ENCODE measurements around the gene MED20.

Gene MED20

DNA sequence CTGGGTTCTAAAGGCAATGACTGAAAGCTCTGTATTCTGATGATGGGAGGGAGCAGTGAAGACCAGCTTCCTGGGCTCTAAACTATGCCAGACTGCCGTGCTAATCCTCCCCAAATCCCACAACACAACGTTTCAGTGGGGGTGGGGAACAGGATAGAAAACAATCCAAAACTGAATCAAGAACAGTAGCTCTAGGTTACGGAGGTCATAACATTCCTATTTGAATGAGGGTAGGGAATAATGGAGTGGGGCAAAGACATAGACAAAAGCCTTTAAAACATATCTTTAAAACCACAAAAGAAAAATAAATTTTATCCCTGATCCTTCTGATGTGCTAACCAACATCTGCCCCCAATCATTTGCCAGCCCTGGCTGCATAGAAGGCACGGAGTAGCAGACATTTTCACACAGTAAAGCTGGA is 33.6 kb downstream of the MED20 start:
- no peaks in the 10 kb centered on the region for H3K27me3 ChIP-seq (replicated peaks; ENCODE audit: control insufficient read depth, insufficient read depth, low read length, poor library complexity, severe bottlenecking)
- H3K9me3 ChIP-seq (ENCODE audit: control insufficient read depth, low read length), result no peaks in the 10 kb centered on the region
- no peak overlapping the region for H3K27ac ChIP-seq (ENCODE audit: insufficient read depth, low read length, poor library complexity, severe bottlenecking)
- H3K4me3 ChIP-seq (ENCODE audit: insufficient read depth, low read depth, low read length, poor library complexity, severe bottlenecking), result no peak overlapping the region
- no peaks in the 10 kb centered on the region for H3K36me3 ChIP-seq (ENCODE audit: control insufficient read depth, insufficient read depth, low read length)
- DNase-seq, result no peak
- no peaks in the 10 kb centered on the region for H3K4me1 ChIP-seq (ENCODE audit: control insufficient read depth, insufficient read depth, low read length, poor library complexity, severe bottlenecking)

DNA sequence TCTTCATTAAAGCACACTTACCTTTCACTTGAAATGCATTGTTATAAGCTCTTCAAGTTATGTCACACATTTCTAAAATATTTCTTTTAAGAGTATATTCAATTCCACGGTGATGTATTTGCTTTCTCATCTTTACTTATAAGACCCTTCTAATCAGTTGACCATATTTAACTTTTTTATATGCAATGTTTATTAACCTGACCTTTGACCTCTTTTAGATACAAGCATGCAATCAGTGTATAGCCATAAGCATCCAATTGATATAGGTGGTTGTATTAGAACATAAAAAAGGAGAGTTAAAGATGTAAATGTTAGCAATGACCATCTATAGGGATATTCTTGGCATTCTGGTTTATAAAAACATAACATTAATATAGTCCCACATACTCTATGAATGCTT is 35.0 kb downstream of the MED20 start:
- H3K27ac ChIP-seq (ENCODE audit: insufficient read depth, low read length, poor library complexity, severe bottlenecking), result no peak overlapping the region
- no peaks in the 10 kb centered on the region for H3K36me3 ChIP-seq (ENCODE audit: control insufficient read depth, insufficient read depth, low read length)
- H3K4me3 ChIP-seq (ENCODE audit: insufficient read depth, low read depth, low read length, poor library complexity, severe bottlenecking), result no peak overlapping the region
- no peaks in the 10 kb centered on the region for H3K4me1 ChIP-seq (ENCODE audit: control insufficient read depth, insufficient read depth, low read length, poor library complexity, severe bottlenecking)
- no peaks in the 10 kb centered on the region for H3K27me3 ChIP-seq (replicated peaks; ENCODE audit: control insufficient read depth, insufficient read depth, low read length, poor library complexity, severe bottlenecking)
- H3K9me3 ChIP-seq (ENCODE audit: control insufficient read depth, low read length), result no peaks in the 10 kb centered on the region
- no peak for DNase-seq

DNA sequence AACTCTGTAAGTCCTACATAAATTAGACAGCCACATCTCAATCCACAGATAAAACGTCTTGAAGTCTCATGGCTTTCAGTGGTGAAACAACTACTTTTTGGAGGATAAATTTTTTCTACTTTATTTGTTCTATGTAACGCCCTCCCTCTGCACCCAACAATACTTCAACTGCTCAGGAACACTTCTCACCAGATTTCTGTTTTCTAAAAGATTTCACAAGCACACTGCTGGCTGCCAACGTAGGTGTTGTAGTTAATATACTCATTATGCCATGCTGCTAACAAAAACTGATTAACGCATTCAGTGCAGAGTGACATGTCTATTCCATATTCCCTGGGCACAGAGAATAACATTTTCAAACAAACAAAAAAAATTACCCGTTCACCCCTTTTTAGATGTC is 36.0 kb downstream of the MED20 start:
- Histone ChIP-seq H3K9me3 (ENCODE audit: control insufficient read depth, low read length) (no peaks in the 10 kb centered on the region), H3K27ac (ENCODE audit: insufficient read depth, low read length, poor library complexity, severe bottlenecking) (no peak overlapping the region), H3K4me3 (ENCODE audit: insufficient read depth, low read depth, low read length, poor library complexity, severe bottlenecking) (no peak overlapping the region), H3K36me3 (ENCODE audit: control insufficient read depth, insufficient read depth, low read length) (no peaks in the 10 kb centered on the region), H3K4me1 (ENCODE audit: control insufficient read depth, insufficient read depth, low read length, poor library complexity, severe bottlenecking) (no peaks in the 10 kb centered on the region), H3K27me3 (replicated peaks; ENCODE audit: control insufficient read depth, insufficient read depth, low read length, poor library complexity, severe bottlenecking) (no peaks in the 10 kb centered on the region)
- no peak for DNase-seq

DNA sequence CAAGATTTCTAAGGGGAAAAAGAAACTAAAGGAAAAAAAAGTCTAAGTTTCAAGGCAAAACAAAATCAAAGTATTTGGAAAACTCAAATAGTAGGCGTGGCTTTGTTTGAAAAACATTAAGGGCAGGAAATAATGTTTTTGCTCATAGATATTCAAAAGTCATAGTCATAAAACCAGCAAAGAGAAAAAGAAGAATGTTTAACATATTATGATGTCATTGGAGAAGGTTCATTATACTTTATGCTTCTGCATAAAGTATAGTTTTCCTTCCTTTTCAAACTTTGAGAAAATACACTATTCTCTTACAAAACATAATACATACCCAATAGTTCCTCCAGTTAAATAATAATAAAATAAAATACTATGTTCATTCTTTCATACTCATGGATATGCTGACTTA is 39.4 kb downstream of the MED20 start:
- no peak for DNase-seq
- no peaks in the 10 kb centered on the region for H3K4me1 ChIP-seq (ENCODE audit: control insufficient read depth, insufficient read depth, low read length, poor library complexity, severe bottlenecking)
- no peaks in the 10 kb centered on the region for H3K9me3 ChIP-seq (ENCODE audit: control insufficient read depth, low read length)
- no peak overlapping the region for H3K4me3 ChIP-seq (ENCODE audit: insufficient read depth, low read depth, low read length, poor library complexity, severe bottlenecking)
- no peak overlapping the region for H3K27ac ChIP-seq (ENCODE audit: insufficient read depth, low read length, poor library complexity, severe bottlenecking)
- no peaks in the 10 kb centered on the region for H3K36me3 ChIP-seq (ENCODE audit: control insufficient read depth, insufficient read depth, low read length)
- H3K27me3 ChIP-seq (replicated peaks; ENCODE audit: control insufficient read depth, insufficient read depth, low read length, poor library complexity, severe bottlenecking), result no peaks in the 10 kb centered on the region

DNA sequence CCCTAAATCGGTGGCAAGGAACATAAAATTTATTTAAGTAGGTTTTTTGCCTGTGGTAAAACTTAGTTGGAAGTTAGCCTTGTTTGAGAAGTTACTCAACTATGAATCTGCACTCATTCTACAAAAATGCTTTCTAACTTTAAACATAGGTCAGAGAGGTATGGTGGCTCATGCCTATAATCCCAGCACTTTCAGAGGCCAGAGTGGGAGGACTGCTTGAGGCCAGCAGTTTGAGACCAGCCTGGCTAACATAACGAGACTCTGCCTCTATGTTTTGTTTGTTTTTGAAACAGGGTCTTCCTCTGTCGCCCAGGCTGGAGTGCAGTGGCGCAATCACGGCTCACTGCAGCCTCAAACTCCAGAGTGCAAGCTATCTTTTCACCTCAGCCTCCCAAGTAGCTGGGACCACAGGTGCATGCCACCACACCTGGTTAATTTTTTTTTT is 42.0 kb downstream of the MED20 start:
- no peak overlapping the region for H3K4me3 ChIP-seq (ENCODE audit: insufficient read depth, low read depth, low read length, poor library complexity, severe bottlenecking)
- DNase-seq, result no peak
- no peaks in the 10 kb centered on the region for H3K27me3 ChIP-seq (replicated peaks; ENCODE audit: control insufficient read depth, insufficient read depth, low read length, poor library complexity, severe bottlenecking)
- no peaks in the 10 kb centered on the region for H3K36me3 ChIP-seq (ENCODE audit: control insufficient read depth, insufficient read depth, low read length)
- no peak overlapping the region for H3K27ac ChIP-seq (ENCODE audit: insufficient read depth, low read length, poor library complexity, severe bottlenecking)
- H3K9me3 ChIP-seq (ENCODE audit: control insufficient read depth, low read length), result no peaks in the 10 kb centered on the region
- H3K4me1 ChIP-seq (ENCODE audit: control insufficient read depth, insufficient read depth, low read length, poor library complexity, severe bottlenecking), result no peaks in the 10 kb centered on the region

DNA sequence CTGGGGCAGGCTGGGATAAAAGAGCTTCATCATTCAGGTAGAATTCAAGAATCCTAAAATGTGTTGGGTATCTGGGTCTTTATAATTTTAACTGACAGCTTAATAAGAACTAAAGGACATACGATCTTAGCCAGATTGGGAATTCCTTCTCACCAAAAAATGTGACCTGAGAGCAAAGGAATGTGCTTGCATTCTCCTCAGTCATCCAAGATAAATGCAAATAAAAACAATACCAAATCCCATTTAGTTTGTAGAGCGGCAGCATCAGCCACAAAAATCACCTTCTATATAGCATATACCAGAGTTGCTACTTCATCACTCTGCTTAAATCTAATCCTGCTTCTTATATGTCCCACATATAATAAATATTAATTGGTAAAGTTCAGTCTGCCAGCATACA is 42.7 kb downstream of the MED20 start:
- H3K4me3 ChIP-seq (ENCODE audit: insufficient read depth, low read depth, low read length, poor library complexity, severe bottlenecking), result no peak overlapping the region
- H3K36me3 ChIP-seq (ENCODE audit: control insufficient read depth, insufficient read depth, low read length), result no peaks in the 10 kb centered on the region
- DNase-seq, result no peak
- H3K27me3 ChIP-seq (replicated peaks; ENCODE audit: control insufficient read depth, insufficient read depth, low read length, poor library complexity, severe bottlenecking), result no peaks in the 10 kb centered on the region
- H3K4me1 ChIP-seq (ENCODE audit: control insufficient read depth, insufficient read depth, low read length, poor library complexity, severe bottlenecking), result no peaks in the 10 kb centered on the region
- no peaks in the 10 kb centered on the region for H3K9me3 ChIP-seq (ENCODE audit: control insufficient read depth, low read length)
- no peak overlapping the region for H3K27ac ChIP-seq (ENCODE audit: insufficient read depth, low read length, poor library complexity, severe bottlenecking)

DNA sequence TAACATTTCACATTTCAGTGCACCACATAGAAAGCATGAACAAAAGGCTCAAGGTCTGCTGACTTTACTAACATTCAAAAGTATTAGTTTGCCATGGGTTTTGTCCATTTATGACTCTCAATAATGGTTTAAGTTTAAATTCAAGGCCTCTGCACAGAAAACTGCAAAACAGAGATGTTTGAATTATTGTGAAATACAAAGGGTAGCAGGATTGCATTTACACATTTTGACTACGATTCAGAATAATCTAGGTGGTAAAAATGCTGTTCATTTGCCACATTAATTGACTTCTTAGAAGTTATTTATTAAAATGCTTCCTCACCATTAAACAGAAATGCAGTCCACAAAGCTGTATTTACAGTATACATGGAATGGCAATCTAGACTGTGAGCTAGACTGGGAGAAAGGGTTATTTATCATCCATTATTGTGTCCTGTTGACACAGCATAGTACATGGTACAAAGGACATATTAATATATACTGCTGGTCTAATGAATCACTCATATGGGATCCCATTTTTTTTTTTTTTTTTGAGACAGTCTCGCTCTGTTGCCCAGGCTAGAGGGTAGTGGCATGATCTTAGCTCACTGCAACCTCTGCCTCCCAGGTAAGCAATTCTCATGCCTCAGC is 43.8 kb downstream of the MED20 start:
- Histone ChIP-seq H3K4me3 (ENCODE audit: insufficient read depth, low read depth, low read length, poor library complexity, severe bottlenecking) (no peak overlapping the region), H3K9me3 (ENCODE audit: control insufficient read depth, low read length) (no peaks in the 10 kb centered on the region), H3K4me1 (ENCODE audit: control insufficient read depth, insufficient read depth, low read length, poor library complexity, severe bottlenecking) (no peaks in the 10 kb centered on the region), H3K27ac (ENCODE audit: insufficient read depth, low read length, poor library complexity, severe bottlenecking) (no peak overlapping the region), H3K36me3 (ENCODE audit: control insufficient read depth, insufficient read depth, low read length) (no peaks in the 10 kb centered on the region), H3K27me3 (replicated peaks; ENCODE audit: control insufficient read depth, insufficient read depth, low read length, poor library complexity, severe bottlenecking) (no peaks in the 10 kb centered on the region)
- no peak for DNase-seq

DNA sequence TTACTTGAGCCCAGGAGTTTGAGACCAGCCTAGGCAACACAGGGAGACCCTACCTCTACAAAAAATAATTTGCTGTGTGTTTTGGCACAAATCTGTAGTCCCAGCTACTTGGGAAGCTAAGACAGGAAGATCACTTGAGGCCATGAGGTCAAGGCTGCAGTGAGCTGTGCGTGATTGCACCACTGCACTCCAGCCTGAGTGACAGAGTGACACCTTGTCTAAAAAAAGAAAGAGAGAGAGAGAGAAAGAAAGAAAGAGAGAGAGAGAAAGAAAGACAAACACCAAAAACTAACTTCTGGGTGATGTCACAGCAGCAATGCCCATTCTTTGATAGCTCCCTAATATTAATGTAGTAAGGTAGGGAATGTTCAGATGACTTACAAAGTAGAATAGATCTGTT is 46.2 kb downstream of the MED20 start:
- Histone ChIP-seq H3K27me3 (replicated peaks; ENCODE audit: control insufficient read depth, insufficient read depth, low read length, poor library complexity, severe bottlenecking) (no peaks in the 10 kb centered on the region), H3K27ac (ENCODE audit: insufficient read depth, low read length, poor library complexity, severe bottlenecking) (no peak overlapping the region), H3K4me1 (ENCODE audit: control insufficient read depth, insufficient read depth, low read length, poor library complexity, severe bottlenecking) (no peaks in the 10 kb centered on the region), H3K36me3 (ENCODE audit: control insufficient read depth, insufficient read depth, low read length) (no peaks in the 10 kb centered on the region), H3K4me3 (ENCODE audit: insufficient read depth, low read depth, low read length, poor library complexity, severe bottlenecking) (no peak overlapping the region), H3K9me3 (ENCODE audit: control insufficient read depth, low read length) (no peaks in the 10 kb centered on the region)
- no peak for DNase-seq

DNA sequence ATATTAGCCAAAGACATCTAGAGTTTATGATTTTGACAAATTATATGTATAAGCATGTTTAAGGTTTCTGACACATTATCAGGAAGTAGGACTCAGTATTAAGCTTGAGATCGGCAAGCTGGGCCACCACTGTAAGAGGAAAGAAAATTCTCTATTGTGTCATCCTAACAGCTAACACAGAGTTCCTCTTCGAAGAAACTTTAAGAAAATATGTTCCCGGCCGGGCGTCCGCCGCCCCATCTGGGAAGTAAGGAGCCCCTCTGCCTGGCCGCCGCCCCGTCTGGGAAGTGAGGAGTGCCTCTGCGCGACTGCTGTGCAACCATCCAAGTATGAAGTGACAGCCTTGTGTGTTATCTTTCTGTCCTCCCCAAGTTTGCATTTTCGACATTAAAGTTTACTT is 48.8 kb downstream of the MED20 start:
- no peak for DNase-seq
- H3K36me3 ChIP-seq (ENCODE audit: control insufficient read depth, insufficient read depth, low read length), result no peaks in the 10 kb centered on the region
- H3K4me1 ChIP-seq (ENCODE audit: control insufficient read depth, insufficient read depth, low read length, poor library complexity, severe bottlenecking), result no peaks in the 10 kb centered on the region
- no peak overlapping the region for H3K4me3 ChIP-seq (ENCODE audit: insufficient read depth, low read depth, low read length, poor library complexity, severe bottlenecking)
- no peak overlapping the region for H3K27ac ChIP-seq (ENCODE audit: insufficient read depth, low read length, poor library complexity, severe bottlenecking)
- no peaks in the 10 kb centered on the region for H3K9me3 ChIP-seq (ENCODE audit: control insufficient read depth, low read length)
- no peaks in the 10 kb centered on the region for H3K27me3 ChIP-seq (replicated peaks; ENCODE audit: control insufficient read depth, insufficient read depth, low read length, poor library complexity, severe bottlenecking)

DNA sequence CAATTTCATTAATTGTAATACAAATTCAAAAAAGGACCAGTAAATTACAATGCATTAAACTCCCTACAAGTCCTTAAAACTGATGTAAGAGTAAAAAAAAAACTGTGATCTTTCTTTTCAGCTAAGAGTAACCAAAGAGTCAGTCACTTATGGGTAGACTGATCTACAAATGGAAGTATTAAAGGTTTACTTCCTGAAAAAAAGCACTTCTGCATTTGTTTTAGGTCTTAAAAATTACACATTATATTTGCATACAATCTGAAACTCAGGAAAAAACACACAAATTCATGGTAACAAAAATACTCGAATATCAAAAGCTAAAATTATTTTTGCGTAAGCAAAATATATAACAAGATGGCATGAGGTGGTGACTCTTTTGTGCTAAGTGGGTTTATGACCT is 49.2 kb downstream of the MED20 start:
- H3K27me3 ChIP-seq (replicated peaks; ENCODE audit: control insufficient read depth, insufficient read depth, low read length, poor library complexity, severe bottlenecking), result no peaks in the 10 kb centered on the region
- no peaks in the 10 kb centered on the region for H3K4me1 ChIP-seq (ENCODE audit: control insufficient read depth, insufficient read depth, low read length, poor library complexity, severe bottlenecking)
- no peaks in the 10 kb centered on the region for H3K36me3 ChIP-seq (ENCODE audit: control insufficient read depth, insufficient read depth, low read length)
- no peaks in the 10 kb centered on the region for H3K9me3 ChIP-seq (ENCODE audit: control insufficient read depth, low read length)
- H3K4me3 ChIP-seq (ENCODE audit: insufficient read depth, low read depth, low read length, poor library complexity, severe bottlenecking), result no peak overlapping the region
- no peak for DNase-seq
- H3K27ac ChIP-seq (ENCODE audit: insufficient read depth, low read length, poor library complexity, severe bottlenecking), result no peak overlapping the region
